ENCODE data around the gene MVD. TPM values are rescaled to one million over a fixed set of nuclear protein-coding genes. Genes with fewer than 3 reads are reported as not detected.

The MVD gene
- total RNA-seq, 4 donors from 2014 or later = 2.4 to 22.1 (median 15.0) TPM

DNA sequence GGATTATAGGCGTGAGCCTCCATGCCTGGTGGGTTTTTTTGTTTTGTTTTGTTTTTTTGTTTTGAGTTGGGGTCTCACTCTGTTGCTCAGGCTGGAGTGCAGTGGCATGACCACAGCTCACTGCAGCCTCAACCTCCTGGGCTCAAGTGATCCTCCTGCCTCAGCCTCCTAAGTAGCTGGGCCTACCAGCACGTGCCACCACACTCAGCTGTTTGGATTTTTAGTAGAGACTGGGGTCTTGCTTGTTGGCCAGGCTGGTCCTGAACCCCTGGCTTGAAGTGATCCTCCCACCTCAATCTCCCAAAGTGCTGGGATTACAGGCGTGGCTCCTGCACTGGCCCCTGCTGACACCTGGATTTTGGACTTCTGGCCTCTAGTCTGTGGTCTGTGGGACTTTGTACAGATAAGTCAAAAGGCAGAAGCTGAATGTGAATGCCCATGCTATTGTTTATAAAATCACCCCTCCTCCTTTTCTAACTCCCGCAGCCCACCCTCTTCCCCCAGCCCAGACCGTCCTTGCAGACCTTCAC is 17.7 kb upstream of the MVD start:
- H3K36me3 ChIP-seq = no peaks in the 10 kb centered on the region
- TF ChIP-seq POLR2A (IDR thresholded peaks at IDR 0.05) = no peak
- TF ChIP-seq, protein P1, sequence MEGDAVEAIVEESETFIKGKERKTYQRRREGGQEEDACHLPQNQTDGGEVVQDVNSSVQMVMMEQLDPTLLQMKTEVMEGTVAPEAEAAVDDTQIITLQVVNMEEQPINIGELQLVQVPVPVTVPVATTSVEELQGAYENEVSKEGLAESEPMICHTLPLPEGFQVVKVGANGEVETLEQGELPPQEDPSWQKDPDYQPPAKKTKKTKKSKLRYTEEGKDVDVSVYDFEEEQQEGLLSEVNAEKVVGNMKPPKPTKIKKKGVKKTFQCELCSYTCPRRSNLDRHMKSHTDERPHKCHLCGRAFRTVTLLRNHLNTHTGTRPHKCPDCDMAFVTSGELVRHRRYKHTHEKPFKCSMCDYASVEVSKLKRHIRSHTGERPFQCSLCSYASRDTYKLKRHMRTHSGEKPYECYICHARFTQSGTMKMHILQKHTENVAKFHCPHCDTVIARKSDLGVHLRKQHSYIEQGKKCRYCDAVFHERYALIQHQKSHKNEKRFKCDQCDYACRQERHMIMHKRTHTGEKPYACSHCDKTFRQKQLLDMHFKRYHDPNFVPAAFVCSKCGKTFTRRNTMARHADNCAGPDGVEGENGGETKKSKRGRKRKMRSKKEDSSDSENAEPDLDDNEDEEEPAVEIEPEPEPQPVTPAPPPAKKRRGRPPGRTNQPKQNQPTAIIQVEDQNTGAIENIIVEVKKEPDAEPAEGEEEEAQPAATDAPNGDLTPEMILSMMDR (IDR thresholded peaks at IDR 0.05) = no peak
- H3K4me1 ChIP-seq = peaks cover 0 to 3% of the 10 kb centered on the region in 2 donors
- H3K27ac ChIP-seq = no peak overlapping the region
- intact Hi-C loops (cut with DNase I; ENCODE audit: low total_unique reads) = no loop called here
- peaks cover 8 to 28% of the 10 kb centered on the region in 2 donors for H3K27me3 ChIP-seq
- no peak for DNase-seq
- H3K4me3 ChIP-seq = no peak overlapping the region
- H3K9me3 ChIP-seq = no peaks in the 10 kb centered on the region

DNA sequence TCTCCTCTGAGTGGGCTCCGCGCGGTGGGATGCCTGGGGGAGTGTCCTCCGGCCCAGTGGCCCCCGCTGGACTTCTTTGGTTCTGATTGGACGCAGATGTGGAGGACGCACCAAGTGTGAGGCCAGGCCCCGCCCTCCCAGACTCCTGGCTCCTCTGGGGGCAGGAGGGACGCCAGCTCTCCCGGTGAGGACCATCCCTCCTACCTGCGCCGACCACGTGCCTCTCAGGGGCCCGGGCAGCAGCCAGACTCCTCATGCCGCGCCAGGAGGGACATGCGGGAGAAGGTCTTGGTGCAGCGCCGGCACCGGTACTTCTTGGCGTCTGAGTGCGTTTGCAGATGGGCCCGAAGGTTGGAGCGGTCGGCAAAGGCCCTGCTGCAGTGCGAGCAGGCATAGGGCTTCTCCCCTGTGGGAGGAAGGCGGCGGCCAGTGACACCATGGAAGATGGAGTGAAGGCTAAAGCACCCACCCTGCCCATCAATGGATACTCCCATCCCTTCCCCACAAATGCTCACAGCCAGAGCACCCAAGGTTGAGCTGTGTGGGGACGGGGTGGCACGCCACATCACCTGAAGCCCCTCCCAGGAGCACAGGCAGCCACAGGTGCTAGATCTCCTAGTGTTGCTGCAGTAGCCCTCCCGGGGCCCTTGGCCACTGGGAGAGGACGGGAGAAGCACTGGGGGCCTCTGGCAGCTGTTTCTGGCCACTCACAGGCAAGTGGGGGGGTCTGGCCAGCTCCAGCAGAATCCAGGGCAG is 15.5 kb upstream of the MVD start:
- Histone ChIP-seq H3K9me3 (no peaks in the 10 kb centered on the region), H3K4me1 (no peaks in the 10 kb centered on the region), H3K36me3 (no peaks in the 10 kb centered on the region), H3K27ac (no peak overlapping the region), H3K4me3 (no peak overlapping the region), H3K27me3 (peaks cover 0 to 12% of the 10 kb centered on the region in 2 donors)
- no peak for DNase-seq
- TF ChIP-seq, protein P1 (IDR thresholded peaks at IDR 0.05) = no peak
- no peak for TF ChIP-seq POLR2A (IDR thresholded peaks at IDR 0.05)
- intact Hi-C loops (cut with DNase I; ENCODE audit: low total_unique reads) = no loop called here

DNA sequence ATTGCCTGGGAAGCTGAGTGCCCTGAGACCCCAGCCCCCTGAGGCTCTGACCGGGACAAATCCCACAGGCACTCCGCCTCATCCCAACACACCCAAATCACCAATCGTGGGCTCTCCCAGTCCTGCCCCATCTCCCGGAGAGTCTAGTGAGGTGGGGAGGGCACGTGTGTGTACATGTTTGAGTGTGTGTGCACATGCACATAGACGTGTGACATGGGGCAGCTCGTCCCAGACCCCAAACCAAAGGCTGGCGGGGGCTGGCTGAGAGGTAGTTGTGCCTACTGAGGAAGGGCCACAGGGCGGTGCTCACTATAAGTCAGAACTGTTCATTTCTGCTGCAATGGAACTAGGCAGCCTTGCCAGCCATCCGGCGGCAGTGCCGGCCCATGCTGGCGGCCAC is 14.8 kb upstream of the MVD start:
- Histone ChIP-seq H3K27ac (no peak overlapping the region), H3K4me1 (no peaks in the 10 kb centered on the region), H3K9me3 (no peaks in the 10 kb centered on the region), H3K4me3 (no peak overlapping the region), H3K36me3 (no peaks in the 10 kb centered on the region), H3K27me3 (peaks cover 0 to 12% of the 10 kb centered on the region in 2 donors)
- TF ChIP-seq, protein P1 (IDR thresholded peaks at IDR 0.05) = no peak
- no peak for TF ChIP-seq POLR2A (IDR thresholded peaks at IDR 0.05)
- intact Hi-C loops (cut with DNase I; ENCODE audit: low total_unique reads) = no loop called here
- DNase-seq = no peak

DNA sequence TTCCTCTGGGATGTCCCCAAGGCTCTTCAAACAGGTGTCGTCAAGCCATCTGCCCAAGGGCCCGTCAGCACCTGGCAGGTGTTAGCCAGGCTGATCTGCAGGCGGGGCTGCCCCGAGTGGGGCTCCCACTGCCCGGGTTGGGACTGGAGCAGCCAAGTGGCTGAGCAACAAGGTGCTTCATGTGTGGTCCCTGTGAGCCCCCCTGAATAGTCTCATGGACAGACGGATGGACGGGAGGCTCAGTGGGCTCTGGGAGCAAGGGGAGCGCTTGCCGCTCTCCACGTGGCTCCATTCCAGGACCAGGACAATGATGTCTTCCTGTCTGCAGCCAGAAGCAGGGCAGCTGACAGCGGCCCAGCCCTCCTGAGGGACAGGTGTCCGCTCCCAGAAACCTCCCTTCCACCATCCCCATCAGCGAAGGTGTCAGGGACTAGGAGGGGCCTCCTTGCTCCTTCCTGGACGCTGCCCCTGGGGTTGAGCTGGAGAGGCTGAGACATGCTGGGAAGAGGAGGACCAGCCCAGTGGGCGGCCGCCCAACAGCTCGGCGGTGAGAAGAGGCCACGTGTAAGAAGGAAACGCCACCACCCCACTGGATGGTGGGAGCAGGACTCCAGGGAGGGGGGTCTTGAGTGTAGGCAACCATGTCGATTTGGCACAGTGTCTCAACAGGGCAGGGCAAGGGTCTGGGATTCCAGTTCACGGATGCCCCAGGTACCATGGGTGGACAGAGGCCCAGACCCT is 13.8 kb upstream of the MVD start:
- no peak for DNase-seq
- Histone ChIP-seq H3K4me1 (no peaks in the 10 kb centered on the region), H3K27me3 (peaks cover 0 to 6% of the 10 kb centered on the region in 2 donors), H3K9me3 (no peaks in the 10 kb centered on the region), H3K27ac (no peak overlapping the region), H3K36me3 (no peaks in the 10 kb centered on the region), H3K4me3 (no peak overlapping the region)
- no peak for TF ChIP-seq POLR2A (IDR thresholded peaks at IDR 0.05)
- TF ChIP-seq, protein P1 (IDR thresholded peaks at IDR 0.05) = no peak
- intact Hi-C loops (cut with DNase I; ENCODE audit: low total_unique reads) = no loop called here
